Heart left ventricle (tissue), 16 donors: Measurements from ENCODE around the gene LRP1. TPM values are rescaled to one million over a fixed set of nuclear protein-coding genes. Genes with fewer than 3 reads are reported as not detected.

ENCODE experiments used
- ATAC-seq, 4 donors: fragments of 200-7000 bp; cut with Tn5 transposase; one replicate each; pipeline ENCODE4 v1.9.1; 2020 to 2022; ENCODE audit warnings: moderate library complexity in 4 of 4, mild to moderate bottlenecking in 3 of 4, moderate number of reproducible peaks in 1 of 4
- DNase-seq, 5 donors: peaks; one replicate each; pipeline ENCODE4 v3.0.0-alpha.2; 2020
- H3K27ac ChIP-seq, 12 donors: fragments of 200-600 bp; sonication (generic) in 4 of 12; one replicate each; pipeline versions ENCODE4 v1.5.0 to v1.8.0; 2016 to 2022; ENCODE audit warnings: mild to moderate bottlenecking in 2 of 12
- H3K27me3 ChIP-seq, 9 donors: fragments of 200-600 bp; sonication (generic) in 2 of 9; one replicate each; pipeline versions ENCODE4 v1.5.1 to v1.8.0; 2016 to 2022; ENCODE audit warnings: mild to moderate bottlenecking in 3 of 9
- H3K36me3 ChIP-seq, 9 donors: fragments of 200-600 bp; sonication (generic) in 2 of 9; one replicate each; pipeline versions ENCODE4 v1.5.0 to v1.8.0; 2018 to 2022; ENCODE audit warnings: mild to moderate bottlenecking in 2 of 9
- H3K4me1 ChIP-seq, 12 donors: fragments of 200-600 bp; sonication (generic) in 4 of 12; one replicate each; pipeline versions ENCODE4 v1.5.0 to v1.8.0; 2016 to 2022; ENCODE audit warnings: mild to moderate bottlenecking in 3 of 12
- H3K4me3 ChIP-seq, 12 donors: fragments of 200-600 bp; sonication (generic) in 4 of 12; one replicate each; pipeline versions ENCODE4 v1.5.0 to v1.8.0; 2017 to 2022; ENCODE audit warnings: mild to moderate bottlenecking in 9 of 12, moderate library complexity in 4 of 12
- H3K9me3 ChIP-seq, 12 donors: fragments of 200-600 bp; sonication (generic) in 4 of 12; one replicate each; pipeline versions ENCODE4 v1.5.0 to v1.8.0; 2016 to 2022; ENCODE audit warnings: mild to moderate bottlenecking in 1 of 12
- POLR2A ChIP-seq, 2 donors: fragments of 450-650 bp; IDR thresholded peaks; one replicate each; pipeline ENCODE4 v1.6.1; 2017; ENCODE audit warnings: antibody characterized with exemption in 2 of 2, mild to moderate bottlenecking in 2 of 2, moderate library complexity in 2 of 2
- WGBS, 4 donors: extraction: QIAGEN DNeasy Blood & Tissue Kit in 2 of 4; methylation state at CpG; one replicate each; pipeline versions ENCODE4 v1.1.5 to v1.1.7; 2013 to 2018; 5-methylcytosine and 5-hydroxymethylcytosine counted together
- intact Hi-C, 10 donors: fragments of 100-400 bp; cut with DNase I; formaldehyde crosslinking; loops; one replicate each; pipeline versions ENCODE4 v1.11.1 to v1.14.2; 2022
- polyA plus RNA-seq, 2 donors: library from polyadenylated mRNA; stranded (reverse); fragments of 200-250 nt; gene quantifications; one replicate each; pipeline ENCODE4 v1.2.3, GENCODE V29; 2013
- total RNA-seq, 9 donors: library from RNA; depleted of rRNA in 2 of 9; stranded (reverse); fragments of >200 nt in 2 of 9; fragmentation: NEBNext Ultra II Directional in 3 of 9; extraction: Animal tissue kit (Norgen Biotek cat#: 25700) in 3 of 9; gene quantifications; one replicate each; pipeline versions ENCODE4 v1.1.0 to v1.2.4, GENCODE V29; 2016 to 2023
- TF ChIP-seq, protein P1 (sequence below), 12 donors: fragments of 200-600 bp; sonication (generic) in 4 of 12; IDR thresholded peaks; one replicate each; pipeline versions ENCODE4 v1.5.0 to v1.8.0; 2018 to 2022; ENCODE audit warnings: antibody characterized with exemption in 12 of 12, mild to moderate bottlenecking in 5 of 12
- donor health status: ischemic (EF 13 %, LVEDD 7.1; RV severe dilation, severe dysfunction).
- donor health status: healthy with polysubstance abuse.
- donor health status: DM: no; HTN: yes; CAD: no.
- donor health status: DM: no; HTN: no; CAD: no.
- donor health status: ischemic (EF 25% LVEDD 6.9; RV normal size, moderate dysfunction).
- donor health status: ischemic (EF 25% LVEDD 5.7; RV mildly dilated, moderate dysfunction).
- donor health status: healthy.
- donor health status: DM: yes; HTN: yes; CAD: no.
- donor health status: ischemic (EF 35%, LVEDD 5.7; RV mildly dilated, moderate dysfunction).
- donor health status: nonischemic (EF 11% LVEDD 7.7; RV severe dilation, severe dysfunction).
- donor health status: DM: yes; HTN: yes; CAD: no.
- donor health status: PGD.
- donor health status: ischemic (EF 29% LVEDD 5.4; RV normal size, mild dysfunction).
- donor health status: nonischemic (EF 23%, LVEDD 6.1; RV moderate dilation, normal function).

The LRP1 gene
- total and polyA plus RNA-seq, 11 donors = 23.0 to 316 (median 69.0) TPM

GRCh38 chr12:57242691-57243454, 114.6 kb downstream of the LRP1 start:
- intact Hi-C loops = loop anchor here in 4 of 10 donors (1.0 kb wide), 2 partner anchors 29 to 30 kb away; no protein-coding TSS in a partner anchor

DNA sequence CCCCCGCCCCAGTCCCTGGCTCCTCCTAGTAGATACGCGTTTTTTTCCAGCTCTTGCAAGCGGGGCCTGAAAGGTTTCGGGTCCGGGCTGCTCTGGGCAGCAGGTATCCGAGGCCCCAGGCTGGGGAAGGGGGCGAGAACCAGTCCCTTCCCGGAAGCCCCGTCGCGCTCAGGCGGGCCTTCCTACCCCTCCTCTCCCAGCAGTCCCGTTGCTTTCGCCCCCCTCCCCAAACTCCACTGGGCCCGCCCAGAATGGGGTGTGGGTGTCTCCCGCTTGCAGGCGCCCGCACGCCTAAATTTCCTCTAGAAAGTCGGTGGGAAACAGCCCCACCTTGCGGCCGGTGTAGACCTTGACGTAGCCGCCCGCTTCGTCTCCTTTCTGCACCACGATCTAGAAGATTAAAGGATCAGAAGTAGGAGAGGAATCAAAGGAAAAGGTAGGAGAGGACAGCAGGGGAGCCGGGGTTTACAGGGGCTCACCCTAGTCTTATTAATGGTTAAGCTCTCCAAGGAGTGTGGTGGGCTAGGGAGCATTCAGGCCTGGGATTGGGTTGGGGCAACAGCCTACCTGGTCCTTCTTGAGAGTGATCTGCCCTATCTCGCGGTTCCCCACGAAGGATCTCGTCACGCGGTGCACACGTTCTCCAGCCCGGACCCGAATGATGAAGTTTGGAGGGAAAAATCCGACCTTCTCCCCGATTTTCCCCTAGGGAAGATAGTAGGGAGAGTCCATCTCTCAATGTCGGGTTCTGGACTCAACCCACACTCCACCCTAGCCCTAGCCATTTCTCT, 115.4 kb downstream of the LRP1 start:
- intact Hi-C loops = loop anchor here in 4 of 10 donors (1.0 kb wide), 2 partner anchors 29 to 30 kb away; no protein-coding TSS in a partner anchor
- Histone ChIP-seq H3K4me1 (peaks cover 5 to 53% (median 41%) of the 10 kb centered on the region in 12 donors), H3K36me3 (no peaks in the 10 kb centered on the region), H3K27ac (peak overlapping the region in 2 of 12 donors; percentile 9 to 33), H3K9me3 (no peaks in the 10 kb centered on the region), H3K4me3 (peak overlapping the region; percentile 11 to 57 (median 44)), H3K27me3 (peaks cover 4 to 47% (median 29%) of the 10 kb centered on the region in 9 donors)
- DNase-seq (peak; percentile 66 to 90 (median 77)), ATAC-seq (peak; percentile 5 to 35 (median 18))
- WGBS, 4 donors = 11 to 18% (median 14%) methylated on average over 36 to 41 of the region's 41 CpGs
- TF ChIP-seq, protein P1, sequence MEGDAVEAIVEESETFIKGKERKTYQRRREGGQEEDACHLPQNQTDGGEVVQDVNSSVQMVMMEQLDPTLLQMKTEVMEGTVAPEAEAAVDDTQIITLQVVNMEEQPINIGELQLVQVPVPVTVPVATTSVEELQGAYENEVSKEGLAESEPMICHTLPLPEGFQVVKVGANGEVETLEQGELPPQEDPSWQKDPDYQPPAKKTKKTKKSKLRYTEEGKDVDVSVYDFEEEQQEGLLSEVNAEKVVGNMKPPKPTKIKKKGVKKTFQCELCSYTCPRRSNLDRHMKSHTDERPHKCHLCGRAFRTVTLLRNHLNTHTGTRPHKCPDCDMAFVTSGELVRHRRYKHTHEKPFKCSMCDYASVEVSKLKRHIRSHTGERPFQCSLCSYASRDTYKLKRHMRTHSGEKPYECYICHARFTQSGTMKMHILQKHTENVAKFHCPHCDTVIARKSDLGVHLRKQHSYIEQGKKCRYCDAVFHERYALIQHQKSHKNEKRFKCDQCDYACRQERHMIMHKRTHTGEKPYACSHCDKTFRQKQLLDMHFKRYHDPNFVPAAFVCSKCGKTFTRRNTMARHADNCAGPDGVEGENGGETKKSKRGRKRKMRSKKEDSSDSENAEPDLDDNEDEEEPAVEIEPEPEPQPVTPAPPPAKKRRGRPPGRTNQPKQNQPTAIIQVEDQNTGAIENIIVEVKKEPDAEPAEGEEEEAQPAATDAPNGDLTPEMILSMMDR (IDR thresholded peaks at IDR 0.05) = peak; percentile 65 to 85 (median 72)
- TF ChIP-seq POLR2A (IDR thresholded peaks at IDR 0.05) = no peak

More at GRCh38 chr12:57242691-57243454, 114.6 kb downstream of the LRP1 start:
- Histone ChIP-seq H3K4me1 (peaks cover 5 to 61% (median 49%) of the 10 kb centered on the region in 12 donors), H3K9me3 (no peaks in the 10 kb centered on the region), H3K4me3 (peak overlapping the region; percentile 11 to 57 (median 44)), H3K27ac (peak overlapping the region in 2 of 12 donors; percentile 9 to 33), H3K36me3 (no peaks in the 10 kb centered on the region), H3K27me3 (peaks cover 4 to 56% (median 35%) of the 10 kb centered on the region in 9 donors)
- 2 to 5% (median 3%) methylated on average over 17 to 45 of the region's 45 CpGs for WGBS, 4 donors
- DNase-seq (peak; percentile 49 to 82 (median 57)), ATAC-seq (peak in 2 of 4 donors; percentile 1 to 15)
- no peak for TF ChIP-seq POLR2A (IDR thresholded peaks at IDR 0.05)
- TF ChIP-seq, protein P1 (IDR thresholded peaks at IDR 0.05) = peak; percentile 42 to 67 (median 59)

GRCh38 chr12:57244312-57244696, 116.0 kb downstream of the LRP1 start:
- Histone ChIP-seq H3K4me3 (no peak overlapping the region), H3K27ac (no peak overlapping the region), H3K4me1 (peaks cover 5 to 47% (median 37%) of the 10 kb centered on the region in 12 donors), H3K9me3 (no peaks in the 10 kb centered on the region), H3K36me3 (no peaks in the 10 kb centered on the region), H3K27me3 (peaks cover 4 to 45% (median 29%) of the 10 kb centered on the region in 9 donors)
- ATAC-seq = no peak
- WGBS, 4 donors = 69 to 81% (median 75%) methylated on average over 6 of the region's 6 CpGs
- intact Hi-C loops = no loop called here
- TF ChIP-seq, protein P1 (IDR thresholded peaks at IDR 0.05) = no peak
- no peak for TF ChIP-seq POLR2A (IDR thresholded peaks at IDR 0.05)
- peak in 1 of 5 donors; percentile 20 for DNase-seq
